ENCODE measurements around the gene SMIM12. TPM values are rescaled to one million over a fixed set of nuclear protein-coding genes. Genes with fewer than 3 reads are reported as not detected.

Gene SMIM12
- total RNA-seq, 3 donors from 2014 or later = 73.8 to 75.7 (median 73.8) TPM

- H3K36me3 Mint-ChIP-seq (ENCODE audit: insufficient read depth) = no peaks in the 10 kb centered on the region
- DNase-seq (peak; percentile 96), ATAC-seq (peak; percentile 87 to 88)
- no peaks in the 10 kb centered on the region for H3K9me3 Mint-ChIP-seq
- H3K4me1 Mint-ChIP-seq (ENCODE audit: low read depth) = peaks cover 42% of the 10 kb centered on the region
- peak overlapping the region; percentile 82 for H3K4me3 Mint-ChIP-seq
- H3K27me3 Mint-ChIP-seq (ENCODE audit: low read depth) = peaks cover 3% of the 10 kb centered on the region
Measured at GRCh38 chr1:34865981-34866761, 6.6 kb upstream of the SMIM12 start.

- Mint-ChIP-seq H3K27me3 (ENCODE audit: low read depth) (no peaks in the 10 kb centered on the region), H3K9me3 (no peaks in the 10 kb centered on the region), H3K4me3 (peak overlapping the region; percentile 71), H3K4me1 (ENCODE audit: low read depth) (peaks cover 39% of the 10 kb centered on the region), H3K36me3 (ENCODE audit: insufficient read depth) (no peaks in the 10 kb centered on the region)
- ATAC-seq (no peak), DNase-seq (no peak)
Measured at GRCh38 chr1:34865573-34865972, 6.0 kb upstream of the SMIM12 start.

GRCh38 chr1:34864759-34865158 is 5.2 kb upstream of the SMIM12 start:
- Mint-ChIP-seq H3K36me3 (ENCODE audit: insufficient read depth) (no peaks in the 10 kb centered on the region), H3K9me3 (no peaks in the 10 kb centered on the region), H3K27me3 (ENCODE audit: low read depth) (no peaks in the 10 kb centered on the region), H3K4me1 (ENCODE audit: low read depth) (peaks cover 46% of the 10 kb centered on the region), H3K4me3 (peak overlapping the region; percentile 71)
- DNase-seq (no peak), ATAC-seq (no peak)

- no peak overlapping the region for H3K4me3 Mint-ChIP-seq
- no peaks in the 10 kb centered on the region for H3K9me3 Mint-ChIP-seq
- no peak for ATAC-seq
- DNase-seq = no peak
- H3K4me1 Mint-ChIP-seq (ENCODE audit: low read depth) = peaks cover 53% of the 10 kb centered on the region
- H3K27me3 Mint-ChIP-seq (ENCODE audit: low read depth) = no peaks in the 10 kb centered on the region
- no peaks in the 10 kb centered on the region for H3K36me3 Mint-ChIP-seq (ENCODE audit: insufficient read depth)
Measured at GRCh38 chr1:34863501-34863900, 4.0 kb upstream of the SMIM12 start.

- Mint-ChIP-seq H3K36me3 (ENCODE audit: insufficient read depth) (peaks cover 3% of the 10 kb centered on the region), H3K9me3 (no peaks in the 10 kb centered on the region), H3K27me3 (ENCODE audit: low read depth) (no peaks in the 10 kb centered on the region), H3K4me1 (ENCODE audit: low read depth) (peaks cover 51% of the 10 kb centered on the region), H3K4me3 (peak overlapping the region; percentile 97)
- ATAC-seq = peak; percentile 56 to 59
- peak; percentile 43 for DNase-seq
Measured at GRCh38 chr1:34858901-34859445, 576 bp downstream of the SMIM12 start.

- Mint-ChIP-seq H3K4me1 (ENCODE audit: low read depth) (peaks cover 43% of the 10 kb centered on the region), H3K9me3 (no peaks in the 10 kb centered on the region), H3K4me3 (no peak overlapping the region), H3K27me3 (ENCODE audit: low read depth) (no peaks in the 10 kb centered on the region), H3K36me3 (ENCODE audit: insufficient read depth) (peaks cover 12% of the 10 kb centered on the region)
- DNase-seq (no peak), ATAC-seq (no peak)
Measured at GRCh38 chr1:34856697-34857096, 2.9 kb downstream of the SMIM12 start.

- no peaks in the 10 kb centered on the region for H3K9me3 Mint-ChIP-seq
- H3K27me3 Mint-ChIP-seq (ENCODE audit: low read depth) = no peaks in the 10 kb centered on the region
- peaks cover 29% of the 10 kb centered on the region for H3K36me3 Mint-ChIP-seq (ENCODE audit: insufficient read depth)
- no peak overlapping the region for H3K4me3 Mint-ChIP-seq
- DNase-seq (peak; percentile 83), ATAC-seq (peak; percentile 100)
- H3K4me1 Mint-ChIP-seq (ENCODE audit: low read depth) = peaks cover 20% of the 10 kb centered on the region
Measured at GRCh38 chr1:34852677-34853217, 6.8 kb downstream of the SMIM12 start.

GRCh38 chr1:34851431-34852105 is 8.0 kb downstream of the SMIM12 start:
- Mint-ChIP-seq H3K4me1 (ENCODE audit: low read depth) (peaks cover 10% of the 10 kb centered on the region), H3K36me3 (ENCODE audit: insufficient read depth) (peaks cover 29% of the 10 kb centered on the region), H3K4me3 (no peak overlapping the region), H3K9me3 (no peaks in the 10 kb centered on the region), H3K27me3 (ENCODE audit: low read depth) (no peaks in the 10 kb centered on the region)
- DNase-seq = no peak
- no peak for ATAC-seq

GRCh38 chr1:34850382-34850781 is 9.2 kb downstream of the SMIM12 start:
- ATAC-seq (no peak), DNase-seq (no peak)
- no peaks in the 10 kb centered on the region for H3K27me3 Mint-ChIP-seq (ENCODE audit: low read depth)
- peaks cover 7% of the 10 kb centered on the region for H3K4me1 Mint-ChIP-seq (ENCODE audit: low read depth)
- peaks cover 26% of the 10 kb centered on the region for H3K36me3 Mint-ChIP-seq (ENCODE audit: insufficient read depth)
- no peaks in the 10 kb centered on the region for H3K9me3 Mint-ChIP-seq
- H3K4me3 Mint-ChIP-seq = no peak overlapping the region

GRCh38 chr1:34847094-34847493 is 12.5 kb downstream of the SMIM12 start:
- Mint-ChIP-seq H3K4me1 (ENCODE audit: low read depth) (peaks cover 11% of the 10 kb centered on the region), H3K9me3 (no peaks in the 10 kb centered on the region), H3K36me3 (ENCODE audit: insufficient read depth) (peaks cover 17% of the 10 kb centered on the region), H3K4me3 (no peak overlapping the region), H3K27me3 (ENCODE audit: low read depth) (no peaks in the 10 kb centered on the region)
- DNase-seq (no peak), ATAC-seq (no peak)

GRCh38 chr1:34846265-34846664 is 13.3 kb downstream of the SMIM12 start:
- Mint-ChIP-seq H3K4me3 (no peak overlapping the region), H3K9me3 (no peaks in the 10 kb centered on the region), H3K36me3 (ENCODE audit: insufficient read depth) (peaks cover 17% of the 10 kb centered on the region), H3K27me3 (ENCODE audit: low read depth) (no peaks in the 10 kb centered on the region), H3K4me1 (ENCODE audit: low read depth) (peaks cover 11% of the 10 kb centered on the region)
- DNase-seq (no peak), ATAC-seq (no peak)

GRCh38 chr1:34845131-34845901 is 14.2 kb downstream of the SMIM12 start:
- H3K4me3 Mint-ChIP-seq = no peak overlapping the region
- no peak for DNase-seq
- no peaks in the 10 kb centered on the region for H3K27me3 Mint-ChIP-seq (ENCODE audit: low read depth)
- H3K9me3 Mint-ChIP-seq = no peaks in the 10 kb centered on the region
- ATAC-seq = no peak
- peaks cover 12% of the 10 kb centered on the region for H3K36me3 Mint-ChIP-seq (ENCODE audit: insufficient read depth)
- H3K4me1 Mint-ChIP-seq (ENCODE audit: low read depth) = peaks cover 11% of the 10 kb centered on the region

- H3K36me3 Mint-ChIP-seq (ENCODE audit: insufficient read depth) = peaks cover 9% of the 10 kb centered on the region
- no peak overlapping the region for H3K4me3 Mint-ChIP-seq
- no peaks in the 10 kb centered on the region for H3K9me3 Mint-ChIP-seq
- peaks cover 11% of the 10 kb centered on the region for H3K4me1 Mint-ChIP-seq (ENCODE audit: low read depth)
- no peaks in the 10 kb centered on the region for H3K27me3 Mint-ChIP-seq (ENCODE audit: low read depth)
- ATAC-seq (no peak), DNase-seq (no peak)
Measured at GRCh38 chr1:34844252-34844634, 15.3 kb downstream of the SMIM12 start.
